HEK293 (cell line): ENCODE measurements around the gene SMAD4.
"Not testable (repeated sequence)": the region's sequence is repeated elsewhere in the genome, so short reads cannot be mapped to it uniquely, and the experiment has no call there.

ENCODE experiments used
- YY1 ChIP-seq: fragments of 450-650 bp; formaldehyde crosslinking; IDR thresholded peaks from 2 replicates; pipeline ENCODE4 v1.5.1; 2018; ENCODE audit warnings: missing biosample characterization, missing genetic modification characterization
- ZBTB17 ChIP-seq: fragments of 450-650 bp; formaldehyde crosslinking; IDR thresholded peaks from 2 replicates; pipeline ENCODE4 v1.5.1; 2016; ENCODE audit warnings: missing biosample characterization, missing genetic modification characterization
- ZBTB7A ChIP-seq: fragments of 450-650 bp; formaldehyde crosslinking; IDR thresholded peaks from 2 replicates; pipeline ENCODE4 v1.5.1; 2016; ENCODE audit warnings: low read depth, missing biosample characterization, missing genetic modification characterization
- ZFP41 ChIP-seq: fragments of 450-650 bp; formaldehyde crosslinking; IDR thresholded peaks from 2 replicates; pipeline ENCODE4 v1.5.1; 2016; ENCODE audit warnings: missing biosample characterization, missing genetic modification characterization, borderline replicate concordance
- ZNF114 ChIP-seq: fragments of 450-650 bp; formaldehyde crosslinking; IDR thresholded peaks from 2 replicates; pipeline ENCODE4 v1.5.0; 2017; ENCODE audit warnings: missing biosample characterization, missing genetic modification characterization
- ZNF23 ChIP-seq: fragments of 450-650 bp; formaldehyde crosslinking; IDR thresholded peaks from 2 replicates; pipeline ENCODE4 v1.5.1; 2016; ENCODE audit warnings: missing biosample characterization, missing genetic modification characterization, borderline replicate concordance
- ZNF324 ChIP-seq: fragments of 450-650 bp; formaldehyde crosslinking; IDR thresholded peaks from 2 replicates; pipeline ENCODE4 v1.5.1; 2016; ENCODE audit warnings: missing biosample characterization, missing genetic modification characterization
- ZNF354C ChIP-seq: fragments of 450-650 bp; formaldehyde crosslinking; IDR thresholded peaks from 2 replicates; pipeline ENCODE4 v1.5.1; 2016; ENCODE audit warnings: missing biosample characterization, missing genetic modification characterization, low read depth, borderline replicate concordance
- ZNF768 ChIP-seq: fragments of 450-650 bp; formaldehyde crosslinking; IDR thresholded peaks from 2 replicates; pipeline ENCODE4 v1.5.1; 2018; ENCODE audit warnings: missing biosample characterization, mild to moderate bottlenecking, missing genetic modification characterization
- ZNF776 ChIP-seq: fragments of 450-650 bp; formaldehyde crosslinking; IDR thresholded peaks from 2 replicates; pipeline ENCODE4 v1.5.0; 2017; ENCODE audit warnings: missing biosample characterization, missing genetic modification characterization, borderline replicate concordance
- TF ChIP-seq, protein P1 (sequence below): fragments of 450-650 bp; formaldehyde crosslinking; IDR thresholded peaks from 2 replicates; pipeline ENCODE4 v1.5.1; 2016; ENCODE audit warnings: missing biosample characterization, missing genetic modification characterization
- TF ChIP-seq, protein P2 (sequence below): fragments of 450-650 bp; formaldehyde crosslinking; IDR thresholded peaks from 2 replicates; pipeline ENCODE4 v1.5.1; 2016; ENCODE audit warnings: missing biosample characterization, missing genetic modification characterization
- TF ChIP-seq, protein P3 (sequence below): fragments of 450-650 bp; formaldehyde crosslinking; IDR thresholded peaks from 2 replicates; pipeline ENCODE4 v1.5.1; 2016; ENCODE audit warnings: missing biosample characterization, missing genetic modification characterization
- TF ChIP-seq, protein P4 (sequence below): fragments of 450-650 bp; formaldehyde crosslinking; IDR thresholded peaks from 2 replicates; pipeline ENCODE4 v1.5.1; 2016; ENCODE audit warnings: missing biosample characterization, missing genetic modification characterization

DNA sequence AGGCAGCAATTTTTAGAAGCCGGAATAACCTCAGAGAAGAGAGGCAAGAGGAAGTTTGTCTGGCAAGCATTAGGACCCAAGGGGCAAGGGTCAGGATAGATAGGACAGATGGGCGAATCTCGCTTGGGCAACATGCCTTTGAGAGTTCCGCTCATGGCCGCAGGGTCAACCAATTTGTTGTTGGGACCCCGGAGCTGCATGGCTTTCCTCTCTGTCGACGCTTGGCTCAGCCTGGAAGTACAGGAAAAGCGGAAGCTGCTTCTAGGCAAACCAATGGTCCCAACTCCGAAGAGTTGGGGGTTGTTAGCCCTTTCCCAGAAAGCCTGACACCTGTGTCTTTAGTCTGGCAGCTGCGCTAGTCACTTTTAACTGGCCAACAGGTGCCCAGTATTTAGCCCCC lies 89.5 kb downstream of the SMAD4 start:
- TF ChIP-seq, protein P1, sequence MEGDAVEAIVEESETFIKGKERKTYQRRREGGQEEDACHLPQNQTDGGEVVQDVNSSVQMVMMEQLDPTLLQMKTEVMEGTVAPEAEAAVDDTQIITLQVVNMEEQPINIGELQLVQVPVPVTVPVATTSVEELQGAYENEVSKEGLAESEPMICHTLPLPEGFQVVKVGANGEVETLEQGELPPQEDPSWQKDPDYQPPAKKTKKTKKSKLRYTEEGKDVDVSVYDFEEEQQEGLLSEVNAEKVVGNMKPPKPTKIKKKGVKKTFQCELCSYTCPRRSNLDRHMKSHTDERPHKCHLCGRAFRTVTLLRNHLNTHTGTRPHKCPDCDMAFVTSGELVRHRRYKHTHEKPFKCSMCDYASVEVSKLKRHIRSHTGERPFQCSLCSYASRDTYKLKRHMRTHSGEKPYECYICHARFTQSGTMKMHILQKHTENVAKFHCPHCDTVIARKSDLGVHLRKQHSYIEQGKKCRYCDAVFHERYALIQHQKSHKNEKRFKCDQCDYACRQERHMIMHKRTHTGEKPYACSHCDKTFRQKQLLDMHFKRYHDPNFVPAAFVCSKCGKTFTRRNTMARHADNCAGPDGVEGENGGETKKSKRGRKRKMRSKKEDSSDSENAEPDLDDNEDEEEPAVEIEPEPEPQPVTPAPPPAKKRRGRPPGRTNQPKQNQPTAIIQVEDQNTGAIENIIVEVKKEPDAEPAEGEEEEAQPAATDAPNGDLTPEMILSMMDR (tag by site-specific recombination): not testable (repeated sequence)
- not testable (repeated sequence) for TF ChIP-seq ZNF114; ZBTB7A; ZNF354C (tag by site-specific recombination); ZNF23; ZNF776 (tag by site-specific recombination); ZBTB17 (tag by site-specific recombination); ZNF768 (tag by site-specific recombination); YY1; ZNF324 (tag by site-specific recombination); ZFP41 (tag by site-specific recombination)
- TF ChIP-seq, protein P2, sequence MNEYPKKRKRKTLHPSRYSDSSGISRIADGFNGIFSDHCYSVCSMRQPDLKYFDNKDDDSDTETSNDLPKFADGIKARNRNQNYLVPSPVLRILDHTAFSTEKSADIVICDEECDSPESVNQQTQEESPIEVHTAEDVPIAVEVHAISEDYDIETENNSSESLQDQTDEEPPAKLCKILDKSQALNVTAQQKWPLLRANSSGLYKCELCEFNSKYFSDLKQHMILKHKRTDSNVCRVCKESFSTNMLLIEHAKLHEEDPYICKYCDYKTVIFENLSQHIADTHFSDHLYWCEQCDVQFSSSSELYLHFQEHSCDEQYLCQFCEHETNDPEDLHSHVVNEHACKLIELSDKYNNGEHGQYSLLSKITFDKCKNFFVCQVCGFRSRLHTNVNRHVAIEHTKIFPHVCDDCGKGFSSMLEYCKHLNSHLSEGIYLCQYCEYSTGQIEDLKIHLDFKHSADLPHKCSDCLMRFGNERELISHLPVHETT (tag by site-specific recombination): not testable (repeated sequence)
- TF ChIP-seq, protein P3, sequence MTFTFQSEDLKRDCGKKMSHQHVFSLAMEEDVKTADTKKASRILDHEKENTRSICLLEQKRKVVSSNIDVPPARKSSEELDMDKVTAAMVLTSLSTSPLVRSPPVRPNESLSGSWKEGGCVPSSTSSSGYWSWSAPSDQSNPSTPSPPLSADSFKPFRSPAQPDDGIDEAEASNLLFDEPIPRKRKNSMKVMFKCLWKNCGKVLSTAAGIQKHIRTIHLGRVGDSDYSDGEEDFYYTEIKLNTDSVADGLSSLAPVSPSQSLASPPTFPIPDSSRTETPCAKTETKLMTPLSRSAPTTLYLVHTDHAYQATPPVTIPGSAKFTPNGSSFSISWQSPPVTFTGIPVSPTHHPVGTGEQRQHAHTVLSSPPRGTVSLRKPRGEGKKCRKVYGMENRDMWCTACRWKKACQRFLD (tag by site-specific recombination): not testable (repeated sequence)
- TF ChIP-seq, protein P4, sequence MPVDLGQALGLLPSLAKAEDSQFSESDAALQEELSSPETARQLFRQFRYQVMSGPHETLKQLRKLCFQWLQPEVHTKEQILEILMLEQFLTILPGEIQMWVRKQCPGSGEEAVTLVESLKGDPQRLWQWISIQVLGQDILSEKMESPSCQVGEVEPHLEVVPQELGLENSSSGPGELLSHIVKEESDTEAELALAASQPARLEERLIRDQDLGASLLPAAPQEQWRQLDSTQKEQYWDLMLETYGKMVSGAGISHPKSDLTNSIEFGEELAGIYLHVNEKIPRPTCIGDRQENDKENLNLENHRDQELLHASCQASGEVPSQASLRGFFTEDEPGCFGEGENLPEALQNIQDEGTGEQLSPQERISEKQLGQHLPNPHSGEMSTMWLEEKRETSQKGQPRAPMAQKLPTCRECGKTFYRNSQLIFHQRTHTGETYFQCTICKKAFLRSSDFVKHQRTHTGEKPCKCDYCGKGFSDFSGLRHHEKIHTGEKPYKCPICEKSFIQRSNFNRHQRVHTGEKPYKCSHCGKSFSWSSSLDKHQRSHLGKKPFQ (tag by site-specific recombination): not testable (repeated sequence)
